ENCODE data around the gene IVD.

The IVD gene

DNA sequence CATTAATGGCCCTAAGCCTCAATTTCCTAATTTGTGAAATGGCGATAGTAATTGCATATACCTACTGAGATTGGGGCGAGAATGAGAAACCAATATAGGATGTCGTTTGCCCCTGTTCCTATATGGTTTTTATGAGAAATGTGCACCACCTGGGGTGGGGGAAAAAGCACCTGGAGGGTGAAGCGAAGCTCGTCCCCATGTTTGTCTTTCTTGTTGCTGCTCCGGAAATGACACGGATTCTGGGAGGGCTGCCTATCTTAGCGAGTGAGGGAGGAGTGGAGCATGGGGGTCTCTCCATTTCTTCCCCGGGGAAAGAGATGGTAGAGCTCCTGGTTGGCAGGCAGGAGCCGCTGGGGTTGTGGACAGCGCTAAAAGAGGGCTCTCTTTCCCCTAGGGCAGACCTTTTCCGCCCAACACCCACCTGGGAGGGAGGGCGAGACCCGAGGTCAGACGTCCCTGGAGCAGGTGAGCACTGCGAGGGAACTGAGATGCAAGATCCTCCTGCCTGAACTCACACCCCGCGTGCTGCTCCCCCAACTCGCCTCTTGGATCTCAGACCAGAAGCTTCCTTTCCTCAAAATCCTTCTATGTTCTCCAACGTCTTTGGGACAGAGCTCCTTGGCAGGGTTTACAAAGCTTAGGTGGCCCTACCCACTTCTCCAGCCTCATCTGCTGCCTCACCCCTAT is 29.6 kb downstream of the IVD start:
- Histone ChIP-seq H3K79me2 (ENCODE audit: control insufficient read depth, low read length) (no peaks in the 10 kb centered on the region), H3K36me3 (ENCODE audit: control insufficient read depth, low read length) (no peaks in the 10 kb centered on the region), H3K9me2 (replicated peaks; ENCODE audit: control insufficient read depth, low read length) (no peaks in the 10 kb centered on the region), H3F3A (ENCODE audit: control insufficient read depth, insufficient read depth) (no peaks in the 10 kb centered on the region), H3K9me3 (ENCODE audit: control insufficient read depth, insufficient read depth, low read length) (no peaks in the 10 kb centered on the region), H3K27ac (ENCODE audit: low read depth, low read length) (no peak overlapping the region), H3K4me2 (ENCODE audit: low read length) (no peak overlapping the region), H3K4me3 (ENCODE audit: low read length) (no peak overlapping the region), H4K20me1 (ENCODE audit: control insufficient read depth, insufficient read depth, low read depth, low read length) (no peaks in the 10 kb centered on the region), H3K4me1 (ENCODE audit: control insufficient read depth, low read length) (peaks cover 21% of the 10 kb centered on the region), H3K27me3 (ENCODE audit: control insufficient read depth, low read length) (peaks cover 80% of the 10 kb centered on the region)
- no peak for TF ChIP-seq EZH2phosphoT487 (IDR thresholded peaks at IDR 0.05; ENCODE audit: borderline replicate concordance, low read length)
- TF ChIP-seq, protein P1, sequence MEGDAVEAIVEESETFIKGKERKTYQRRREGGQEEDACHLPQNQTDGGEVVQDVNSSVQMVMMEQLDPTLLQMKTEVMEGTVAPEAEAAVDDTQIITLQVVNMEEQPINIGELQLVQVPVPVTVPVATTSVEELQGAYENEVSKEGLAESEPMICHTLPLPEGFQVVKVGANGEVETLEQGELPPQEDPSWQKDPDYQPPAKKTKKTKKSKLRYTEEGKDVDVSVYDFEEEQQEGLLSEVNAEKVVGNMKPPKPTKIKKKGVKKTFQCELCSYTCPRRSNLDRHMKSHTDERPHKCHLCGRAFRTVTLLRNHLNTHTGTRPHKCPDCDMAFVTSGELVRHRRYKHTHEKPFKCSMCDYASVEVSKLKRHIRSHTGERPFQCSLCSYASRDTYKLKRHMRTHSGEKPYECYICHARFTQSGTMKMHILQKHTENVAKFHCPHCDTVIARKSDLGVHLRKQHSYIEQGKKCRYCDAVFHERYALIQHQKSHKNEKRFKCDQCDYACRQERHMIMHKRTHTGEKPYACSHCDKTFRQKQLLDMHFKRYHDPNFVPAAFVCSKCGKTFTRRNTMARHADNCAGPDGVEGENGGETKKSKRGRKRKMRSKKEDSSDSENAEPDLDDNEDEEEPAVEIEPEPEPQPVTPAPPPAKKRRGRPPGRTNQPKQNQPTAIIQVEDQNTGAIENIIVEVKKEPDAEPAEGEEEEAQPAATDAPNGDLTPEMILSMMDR (IDR thresholded peaks at IDR 0.05; ENCODE audit: low read depth, low read length, poor library complexity, severe bottlenecking), result no peak

DNA sequence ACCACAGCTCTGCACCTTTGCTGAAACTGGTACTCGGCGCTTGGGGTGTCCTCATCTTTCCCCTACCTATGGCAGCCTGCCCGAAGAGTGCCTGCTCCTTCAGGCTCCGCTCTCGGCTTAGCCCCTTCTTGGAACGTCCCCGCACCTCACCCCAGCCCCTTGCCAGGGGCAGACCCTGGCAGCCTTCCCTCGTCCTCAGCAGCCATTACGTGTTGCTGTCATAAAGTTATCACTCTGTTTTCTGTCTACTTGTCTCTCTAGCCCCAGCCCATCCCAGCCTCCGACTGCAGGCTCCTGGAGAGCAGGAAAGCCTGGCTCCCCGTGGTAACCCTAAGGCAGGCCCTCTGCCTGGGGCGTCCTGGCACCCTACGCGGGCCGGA is 30.1 kb downstream of the IVD start:
- H3K4me2 ChIP-seq (ENCODE audit: low read length), result peak overlapping the region; percentile 45
- peak; percentile 82; the same call in 1 of the 2 replicates for TF ChIP-seq EZH2phosphoT487 (IDR thresholded peaks at IDR 0.05; ENCODE audit: borderline replicate concordance, low read length)
- TF ChIP-seq, protein P1 (IDR thresholded peaks at IDR 0.05; ENCODE audit: low read depth, low read length, poor library complexity, severe bottlenecking), result no peak
- H3K4me1 ChIP-seq (ENCODE audit: control insufficient read depth, low read length), result peaks cover 25% of the 10 kb centered on the region
- H3K9me2 ChIP-seq (replicated peaks; ENCODE audit: control insufficient read depth, low read length), result no peaks in the 10 kb centered on the region
- no peaks in the 10 kb centered on the region for H3K79me2 ChIP-seq (ENCODE audit: control insufficient read depth, low read length)
- peaks cover 83% of the 10 kb centered on the region for H3K27me3 ChIP-seq (ENCODE audit: control insufficient read depth, low read length)
- H3K27ac ChIP-seq (ENCODE audit: low read depth, low read length), result no peak overlapping the region
- no peaks in the 10 kb centered on the region for H4K20me1 ChIP-seq (ENCODE audit: control insufficient read depth, insufficient read depth, low read depth, low read length)
- no peaks in the 10 kb centered on the region for H3F3A ChIP-seq (ENCODE audit: control insufficient read depth, insufficient read depth)
- no peaks in the 10 kb centered on the region for H3K9me3 ChIP-seq (ENCODE audit: control insufficient read depth, insufficient read depth, low read length)
- H3K4me3 ChIP-seq (ENCODE audit: low read length), result no peak overlapping the region
- no peaks in the 10 kb centered on the region for H3K36me3 ChIP-seq (ENCODE audit: control insufficient read depth, low read length)

DNA sequence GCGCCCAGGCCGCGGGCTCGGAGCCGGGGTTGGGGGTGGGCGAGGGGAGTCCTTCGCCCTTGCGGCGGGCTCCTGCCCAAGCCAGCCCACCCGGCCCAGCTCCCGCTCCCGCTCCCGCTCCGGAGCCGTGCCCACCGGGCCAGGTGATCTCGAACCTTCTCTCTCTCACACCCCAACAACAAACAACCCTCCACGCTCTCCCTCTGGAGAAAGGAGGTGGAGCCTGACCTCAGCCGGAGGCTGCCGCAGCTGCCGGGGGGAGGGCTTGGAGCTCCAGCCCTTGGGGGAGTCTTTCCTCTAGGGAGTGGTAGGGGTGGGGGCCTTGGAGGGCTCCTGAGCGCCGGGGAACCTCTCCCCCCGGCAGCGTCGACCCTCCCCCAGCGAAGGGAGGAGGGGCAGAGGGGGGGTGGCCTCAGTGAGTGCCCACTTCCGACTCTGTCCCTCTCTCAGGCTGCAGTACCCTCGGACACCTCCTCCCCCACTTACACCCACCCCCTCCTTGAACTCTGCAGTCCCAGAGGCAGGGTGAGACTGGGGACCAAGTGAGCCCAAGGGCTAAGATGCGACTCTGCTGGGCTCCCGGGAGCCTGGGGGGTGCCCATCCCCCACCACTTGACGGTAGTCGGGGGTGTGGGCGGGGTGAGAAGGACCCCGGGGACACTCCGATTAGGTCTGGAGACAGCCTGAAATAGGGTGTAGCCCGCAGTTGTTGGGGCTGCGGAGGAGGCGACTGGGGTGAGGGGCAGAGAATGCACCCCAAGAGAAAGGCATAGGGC is 30.7 kb downstream of the IVD start:
- TF ChIP-seq, protein P1 (IDR thresholded peaks at IDR 0.05; ENCODE audit: low read depth, low read length, poor library complexity, severe bottlenecking), result no peak
- TF ChIP-seq EZH2phosphoT487 (IDR thresholded peaks at IDR 0.05; ENCODE audit: borderline replicate concordance, low read length), result peak; percentile 79; the same call in 1 of the 2 replicates
- H3K9me2 ChIP-seq (replicated peaks; ENCODE audit: control insufficient read depth, low read length), result no peaks in the 10 kb centered on the region
- no peak overlapping the region for H3K27ac ChIP-seq (ENCODE audit: low read depth, low read length)
- H3K4me3 ChIP-seq (ENCODE audit: low read length), result peak overlapping the region; percentile 36
- H3K4me2 ChIP-seq (ENCODE audit: low read length), result peak overlapping the region; percentile 45
- no peaks in the 10 kb centered on the region for H4K20me1 ChIP-seq (ENCODE audit: control insufficient read depth, insufficient read depth, low read depth, low read length)
- no peaks in the 10 kb centered on the region for H3K9me3 ChIP-seq (ENCODE audit: control insufficient read depth, insufficient read depth, low read length)
- peaks cover 83% of the 10 kb centered on the region for H3K27me3 ChIP-seq (ENCODE audit: control insufficient read depth, low read length)
- peaks cover 3% of the 10 kb centered on the region for H3K79me2 ChIP-seq (ENCODE audit: control insufficient read depth, low read length)
- H3K36me3 ChIP-seq (ENCODE audit: control insufficient read depth, low read length), result no peaks in the 10 kb centered on the region
- H3F3A ChIP-seq (ENCODE audit: control insufficient read depth, insufficient read depth), result no peaks in the 10 kb centered on the region
- H3K4me1 ChIP-seq (ENCODE audit: control insufficient read depth, low read length), result peaks cover 25% of the 10 kb centered on the region

All from DOHH2 (cell line).